ENCODE measurements around the gene ANKRD13A. TPM values are rescaled to one million over a fixed set of nuclear protein-coding genes. Genes with fewer than 3 reads are reported as not detected.

Gene ANKRD13A
- polyA plus RNA-seq, 1 of the 3 experiments (the other 2 are of a cell fraction) = 42.8 TPM

DNA sequence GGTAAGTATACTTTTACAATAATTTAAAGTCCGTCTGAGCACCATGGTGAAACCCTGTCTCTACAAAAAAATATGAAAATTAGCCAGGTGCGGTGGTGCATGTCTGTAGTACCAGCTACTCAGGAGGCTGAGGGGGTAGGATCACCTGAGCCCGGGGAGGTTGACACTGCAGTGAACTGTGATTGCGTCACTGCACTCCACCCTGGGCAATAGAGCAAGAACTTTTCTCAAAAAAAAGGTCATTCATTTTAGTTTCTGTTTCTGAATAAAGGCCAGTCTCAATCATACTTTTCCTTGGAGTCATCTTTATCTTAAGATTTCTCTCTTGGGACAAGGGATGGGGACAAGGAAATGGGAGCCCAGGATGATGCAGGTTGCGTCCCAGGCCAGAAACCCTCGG is 12.9 kb downstream of the ANKRD13A start:
- no peak overlapping the region for H3K9ac ChIP-seq
- no peaks in the 10 kb centered on the region for H3K27me3 ChIP-seq (ENCODE audit: insufficient read depth)
- TF ChIP-seq, protein P1, sequence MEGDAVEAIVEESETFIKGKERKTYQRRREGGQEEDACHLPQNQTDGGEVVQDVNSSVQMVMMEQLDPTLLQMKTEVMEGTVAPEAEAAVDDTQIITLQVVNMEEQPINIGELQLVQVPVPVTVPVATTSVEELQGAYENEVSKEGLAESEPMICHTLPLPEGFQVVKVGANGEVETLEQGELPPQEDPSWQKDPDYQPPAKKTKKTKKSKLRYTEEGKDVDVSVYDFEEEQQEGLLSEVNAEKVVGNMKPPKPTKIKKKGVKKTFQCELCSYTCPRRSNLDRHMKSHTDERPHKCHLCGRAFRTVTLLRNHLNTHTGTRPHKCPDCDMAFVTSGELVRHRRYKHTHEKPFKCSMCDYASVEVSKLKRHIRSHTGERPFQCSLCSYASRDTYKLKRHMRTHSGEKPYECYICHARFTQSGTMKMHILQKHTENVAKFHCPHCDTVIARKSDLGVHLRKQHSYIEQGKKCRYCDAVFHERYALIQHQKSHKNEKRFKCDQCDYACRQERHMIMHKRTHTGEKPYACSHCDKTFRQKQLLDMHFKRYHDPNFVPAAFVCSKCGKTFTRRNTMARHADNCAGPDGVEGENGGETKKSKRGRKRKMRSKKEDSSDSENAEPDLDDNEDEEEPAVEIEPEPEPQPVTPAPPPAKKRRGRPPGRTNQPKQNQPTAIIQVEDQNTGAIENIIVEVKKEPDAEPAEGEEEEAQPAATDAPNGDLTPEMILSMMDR (IDR thresholded peaks at IDR 0.05) = no peak
- TF ChIP-seq, protein P2, sequence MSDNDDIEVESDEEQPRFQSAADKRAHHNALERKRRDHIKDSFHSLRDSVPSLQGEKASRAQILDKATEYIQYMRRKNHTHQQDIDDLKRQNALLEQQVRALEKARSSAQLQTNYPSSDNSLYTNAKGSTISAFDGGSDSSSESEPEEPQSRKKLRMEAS (IDR thresholded peaks at IDR 0.05; ENCODE audit: low read depth) = no peak
- TF ChIP-seq USF2 (IDR thresholded peaks at IDR 0.05; ENCODE audit: borderline replicate concordance, low read depth, low read length) (no peak), SMC3 (IDR thresholded peaks at IDR 0.05; ENCODE audit: low read depth, low read length) (no peak), EP300 (IDR thresholded peaks at IDR 0.05; ENCODE audit: borderline replicate concordance in 1 of 2, low read depth in 1 of 2, low read length in 1 of 2) (no peak)
- H3K9me2 ChIP-seq = no peaks in the 10 kb centered on the region
- H3K4me3 ChIP-seq (ENCODE audit: low read depth in 2 of 2, low read length in 1 of 2) = no peak overlapping the region
- ChIA-PET CTCF (interaction anchor here (1.1 to 2.3 kb wide), 3 partner anchors 9 to 18 kb away, joined by 3 to 10 read pairs (median 3); no protein-coding TSS in a partner anchor), POLR2A (no interaction called here)
- H3K27ac ChIP-seq (ENCODE audit: low read depth in 2 of 2, low read length in 1 of 2) = no peak overlapping the region
- H3K79me2 ChIP-seq (ENCODE audit: insufficient read depth) = peaks cover 53% of the 10 kb centered on the region
- H3K9me3 ChIP-seq = no peaks in the 10 kb centered on the region
- H3K36me3 ChIP-seq (replicated peaks in 1 of 2; ENCODE audit: control insufficient read depth in 1 of 2, insufficient read depth in 2 of 2, low read length in 1 of 2) = peaks cover 12 to 17% of the 10 kb centered on the region in 2 experiments
- no peak overlapping the region for H3K4me2 ChIP-seq
- H3K4me1 ChIP-seq (ENCODE audit: control insufficient read depth in 1 of 2, insufficient read depth in 2 of 2, low read depth in 1 of 2, low read length in 1 of 2) = no peaks in the 10 kb centered on the region
- no peak overlapping the region for H2AFZ ChIP-seq (ENCODE audit: low read depth)
- no peaks in the 10 kb centered on the region; the same call in 1 of the 2 replicates for H4K20me1 ChIP-seq (ENCODE audit: insufficient read depth)
- DNase-seq = no peak
- WGBS (ENCODE audit: low lambda C conversion rate) = 90% methylated on average over 6 of the region's 6 CpGs
- peaks cover under 1% of the 10 kb centered on the region for H3F3A ChIP-seq (replicated peaks; ENCODE audit: insufficient read depth)

DNA sequence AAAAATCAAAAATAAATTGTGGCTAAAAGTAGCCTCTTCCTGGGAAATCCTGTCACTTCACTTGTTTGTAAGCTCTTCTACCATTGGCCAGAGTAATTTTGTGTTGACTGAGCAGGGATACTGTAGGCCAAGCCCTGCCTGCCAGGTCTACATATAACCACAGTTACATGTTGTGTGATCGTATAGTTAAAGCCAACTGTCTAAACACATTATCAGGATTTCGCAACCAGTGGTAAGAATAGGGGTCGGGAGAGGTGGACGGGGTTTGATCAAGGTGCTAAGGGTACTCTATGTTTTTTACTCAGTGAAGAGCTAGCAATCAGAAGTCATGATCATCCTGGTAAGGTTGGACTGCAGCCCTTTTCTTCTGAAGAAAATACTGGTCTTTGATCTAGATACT is 13.4 kb downstream of the ANKRD13A start:
- no peak overlapping the region for H3K27ac ChIP-seq (ENCODE audit: low read depth in 2 of 2, low read length in 1 of 2)
- CTCF ChIA-PET = interaction anchor here (0.7 to 1.2 kb wide), 3 partner anchors 8 to 159 kb away, joined by 3 to 4 read pairs (median 3); no protein-coding TSS in a partner anchor

More for the DNA sequence above, 13.4 kb downstream of the ANKRD13A start:
- Histone ChIP-seq H3K79me2 (ENCODE audit: insufficient read depth) (peaks cover 48% of the 10 kb centered on the region), H3K9me2 (no peaks in the 10 kb centered on the region), H3F3A (replicated peaks; ENCODE audit: insufficient read depth) (peaks cover 3% of the 10 kb centered on the region), H3K9ac (no peak overlapping the region), H3K4me2 (no peak overlapping the region), H3K4me3 (ENCODE audit: low read depth in 2 of 2, low read length in 1 of 2) (no peak overlapping the region), H3K9me3 (no peaks in the 10 kb centered on the region), H3K4me1 (ENCODE audit: control insufficient read depth in 1 of 2, insufficient read depth in 2 of 2, low read depth in 1 of 2, low read length in 1 of 2) (no peaks in the 10 kb centered on the region), H3K27me3 (ENCODE audit: insufficient read depth) (no peaks in the 10 kb centered on the region), H2AFZ (ENCODE audit: low read depth) (no peak overlapping the region), H3K36me3 (replicated peaks in 1 of 2; ENCODE audit: control insufficient read depth in 1 of 2, insufficient read depth in 2 of 2, low read length in 1 of 2) (peaks cover 12 to 22% of the 10 kb centered on the region in 2 experiments), H4K20me1 (ENCODE audit: insufficient read depth) (no peaks in the 10 kb centered on the region; the same call in 1 of the 2 replicates)
- 98% methylated on average over 4 of the region's 4 CpGs for WGBS (ENCODE audit: low lambda C conversion rate)
- TF ChIP-seq TCF12 (IDR thresholded peaks at IDR 0.05) = no peak
- TF ChIP-seq FOXM1 (IDR thresholded peaks at IDR 0.05; ENCODE audit: low read depth) = no peak
- TF ChIP-seq, protein P3, sequence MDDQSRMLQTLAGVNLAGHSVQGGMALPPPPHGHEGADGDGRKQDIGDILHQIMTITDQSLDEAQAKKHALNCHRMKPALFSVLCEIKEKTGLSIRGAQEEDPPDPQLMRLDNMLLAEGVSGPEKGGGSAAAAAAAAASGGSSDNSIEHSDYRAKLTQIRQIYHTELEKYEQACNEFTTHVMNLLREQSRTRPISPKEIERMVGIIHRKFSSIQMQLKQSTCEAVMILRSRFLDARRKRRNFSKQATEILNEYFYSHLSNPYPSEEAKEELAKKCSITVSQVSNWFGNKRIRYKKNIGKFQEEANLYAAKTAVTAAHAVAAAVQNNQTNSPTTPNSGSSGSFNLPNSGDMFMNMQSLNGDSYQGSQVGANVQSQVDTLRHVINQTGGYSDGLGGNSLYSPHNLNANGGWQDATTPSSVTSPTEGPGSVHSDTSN (IDR thresholded peaks at IDR 0.05) = no peak
- TF ChIP-seq RFX5 (IDR thresholded peaks at IDR 0.05; ENCODE audit: low read length) = no peak
- no peak for TF ChIP-seq ELF1 (IDR thresholded peaks at IDR 0.05)
- TF ChIP-seq YY1 (IDR thresholded peaks at IDR 0.05; ENCODE audit: low read depth) = no peak
- TF ChIP-seq EZH2phosphoT487 (IDR thresholded peaks at IDR 0.05; ENCODE audit: borderline replicate concordance, low read depth) = no peak
- TF ChIP-seq REST (IDR thresholded peaks at IDR 0.05; ENCODE audit: low read depth, low read length) = no peak
- TF ChIP-seq RXRA (IDR thresholded peaks at IDR 0.05; ENCODE audit: borderline replicate concordance, low read depth) = no peak
- TF ChIP-seq SMC3 (IDR thresholded peaks at IDR 0.05; ENCODE audit: low read depth, low read length) = no peak
- no peak for TF ChIP-seq FOSL2 (IDR thresholded peaks at IDR 0.05; ENCODE audit: borderline replicate concordance, low read depth)
- POLR2A ChIA-PET = no interaction called here
- DNase-seq = no peak

Measured in SK-N-SH (cell line).